ENCODE results near the gene DRAP1.
"Not testable (repeated sequence)": the region's sequence is repeated elsewhere in the genome, so short reads cannot be mapped to it uniquely, and the experiment has no call there.

Gene DRAP1

DNA sequence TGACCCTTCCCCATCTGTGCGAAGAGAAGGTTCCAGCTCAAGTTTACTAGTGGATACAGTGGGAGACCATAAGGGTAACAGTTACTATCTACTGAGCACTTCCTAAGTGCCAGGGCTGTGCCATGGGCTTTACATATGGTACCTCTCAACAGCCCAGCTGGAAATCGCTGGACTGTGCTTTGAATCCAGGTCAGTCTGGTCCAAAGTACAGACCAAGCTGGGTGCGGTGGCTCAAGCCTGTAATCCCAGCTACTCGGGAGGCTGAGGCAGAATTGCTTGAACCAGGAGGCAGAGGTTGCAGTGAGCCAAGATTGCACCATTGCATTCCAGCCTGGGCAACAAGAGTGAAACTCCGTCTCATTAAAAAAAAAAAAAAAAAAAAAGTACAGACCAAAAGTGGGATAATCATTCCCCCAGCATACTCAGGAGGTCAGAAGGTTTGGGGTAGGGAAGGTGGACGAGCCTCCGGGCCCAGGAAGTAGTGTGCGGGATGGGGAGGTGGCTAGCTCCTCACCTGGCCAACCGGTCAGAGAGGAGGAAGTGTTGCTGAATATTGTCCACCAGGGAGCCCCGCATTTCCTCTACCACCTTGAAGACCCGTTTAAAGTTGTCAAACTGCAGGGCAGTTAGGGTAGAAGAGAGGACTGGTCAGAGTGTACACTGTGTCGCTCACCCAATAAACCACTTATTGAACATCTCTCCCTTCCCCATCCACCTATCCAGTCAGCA, 33.3 kb upstream of the DRAP1 start:
- in situ Hi-C loops (cut with MboI; ENCODE audit: low pct_unique_long_range_greater_than_20kb, low sequenced_read_pairs) = no loop called here
- no peak for DNase-seq

- in situ Hi-C loops (cut with MboI; ENCODE audit: low pct_unique_long_range_greater_than_20kb, low sequenced_read_pairs) = no loop called here
- DNase-seq = no peak
Observed at GRCh38 chr11:65886826-65887722, 32.2 kb upstream of the DRAP1 start.

DNA sequence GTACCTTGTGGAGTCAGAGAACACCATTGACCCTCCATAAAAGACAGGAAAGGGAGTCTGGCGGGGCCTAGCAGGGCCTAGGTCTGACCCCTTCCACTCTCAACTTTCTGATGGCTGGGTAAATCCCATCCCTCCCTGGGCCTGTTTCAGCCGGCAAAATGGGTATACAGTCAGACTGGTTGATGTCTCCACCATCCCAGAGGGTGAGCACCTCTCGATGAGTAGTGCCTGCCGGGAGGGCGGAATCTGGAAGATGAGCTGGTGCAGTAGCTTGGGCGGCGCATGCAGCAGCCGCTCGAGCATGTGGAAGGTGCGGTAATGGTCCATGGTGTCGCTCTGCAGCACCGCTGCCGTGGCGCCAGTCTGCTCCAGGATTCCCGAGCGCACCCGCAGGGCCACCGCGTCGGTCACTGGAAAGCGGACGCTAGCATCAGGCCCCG, 31.5 kb upstream of the DRAP1 start:
- in situ Hi-C loops (cut with MboI; ENCODE audit: low pct_unique_long_range_greater_than_20kb, low sequenced_read_pairs) = no loop called here
- no peak for DNase-seq

DNA sequence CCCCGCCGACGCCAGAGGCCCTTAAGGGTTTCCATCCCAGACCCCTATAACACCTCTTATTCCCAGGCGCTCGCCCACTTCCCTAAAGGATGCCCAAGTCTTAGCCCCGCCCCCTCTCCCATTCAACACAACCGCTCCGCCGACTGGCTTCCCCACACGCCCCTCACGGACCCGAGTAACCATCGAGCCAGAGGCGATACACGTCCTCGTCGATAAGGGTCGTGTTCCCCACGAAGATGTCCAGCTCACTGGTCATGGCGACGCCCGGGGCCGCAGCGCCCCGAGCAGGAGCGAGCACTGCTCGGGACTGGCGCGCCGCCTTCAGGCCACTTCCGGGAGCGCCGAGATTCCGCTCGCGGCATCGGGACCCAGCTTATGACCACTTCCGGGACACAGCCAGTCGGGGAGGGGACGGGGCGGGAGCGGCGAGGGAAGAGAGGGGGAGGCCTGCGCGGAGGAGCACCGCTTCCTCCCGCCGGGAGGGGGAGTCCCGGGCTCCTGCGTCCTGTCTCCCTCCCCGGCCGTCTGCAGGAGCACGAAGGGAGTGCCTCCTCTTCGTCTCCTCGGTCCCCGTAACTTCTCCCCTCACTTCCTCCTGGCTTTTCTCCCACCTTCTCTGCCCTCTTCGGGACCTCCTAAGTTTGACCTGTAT, 30.9 kb upstream of the DRAP1 start, which contains the start of gene FIBP:
Gene FIBP (minus strand): TSS at position 309 of the 652 bp plus-strand sequence. CDS start 53 bp downstream, at position 256.
- peak; percentile 95 for DNase-seq
- in situ Hi-C loops (cut with MboI; ENCODE audit: low pct_unique_long_range_greater_than_20kb, low sequenced_read_pairs) = no loop called here

- peak; percentile 97 for DNase-seq
- in situ Hi-C loops (cut with MboI; ENCODE audit: low pct_unique_long_range_greater_than_20kb, low sequenced_read_pairs) = no loop called here
Observed at GRCh38 chr11:65890324-65891218, 28.7 kb upstream of the DRAP1 start, which contains the start of gene CCDC85B. Gene CCDC85B, plus strand, starts transcription at chr11:65890673. Its CDS starts 111 bp downstream, at chr11:65890784.

- peak; percentile 77 for DNase-seq
- in situ Hi-C loops (cut with MboI; ENCODE audit: low pct_unique_long_range_greater_than_20kb, low sequenced_read_pairs) = no loop called here
Observed at GRCh38 chr11:65891219-65892136, 27.7 kb upstream of the DRAP1 start.

- in situ Hi-C loops (cut with MboI; ENCODE audit: low pct_unique_long_range_greater_than_20kb, low sequenced_read_pairs); DNase-seq: not testable (repeated sequence)
Observed at GRCh38 chr11:65892137-65892540, 27.1 kb upstream of the DRAP1 start.

- in situ Hi-C loops (cut with MboI; ENCODE audit: low pct_unique_long_range_greater_than_20kb, low sequenced_read_pairs) = no loop called here
Observed at GRCh38 chr11:65892661-65893317, 26.4 kb upstream of the DRAP1 start.

DNA sequence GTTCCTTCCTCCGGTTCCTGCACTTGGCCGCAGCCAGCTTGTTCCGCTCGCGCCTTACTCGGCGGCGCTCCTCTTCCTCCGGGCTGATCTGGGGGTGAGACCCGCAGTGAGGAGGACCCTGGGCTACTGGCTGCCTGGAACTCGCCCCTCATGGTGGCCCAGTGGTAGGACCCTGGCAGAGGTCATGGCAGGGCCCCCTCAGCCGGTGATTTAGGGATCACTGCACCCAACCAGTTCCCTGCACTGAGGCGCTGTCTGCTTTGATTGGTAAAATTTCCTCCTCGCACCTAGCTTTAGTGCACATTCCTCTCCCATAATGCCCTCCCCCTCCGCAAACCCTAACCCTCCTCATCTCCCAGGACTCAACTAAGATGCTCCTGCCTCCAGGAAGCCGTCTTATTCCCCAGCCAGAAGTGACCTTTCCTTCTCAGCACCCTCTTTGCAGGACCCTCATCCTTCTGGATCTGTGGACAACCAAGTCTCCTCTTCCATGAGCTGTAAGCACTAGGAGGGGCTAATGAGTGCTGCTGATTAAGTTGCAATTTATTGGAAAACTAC, 25.1 kb upstream of the DRAP1 start:
- in situ Hi-C loops (cut with MboI; ENCODE audit: low pct_unique_long_range_greater_than_20kb, low sequenced_read_pairs) = no loop called here
- peak; percentile 56 for DNase-seq

More at GRCh38 chr11:65892661-65893317, 26.4 kb upstream of the DRAP1 start:
- DNase-seq = no peak

- no peak for DNase-seq
- in situ Hi-C loops (cut with MboI; ENCODE audit: low pct_unique_long_range_greater_than_20kb, low sequenced_read_pairs) = no loop called here
Observed at GRCh38 chr11:65895482-65895981, 23.7 kb upstream of the DRAP1 start.

DNA sequence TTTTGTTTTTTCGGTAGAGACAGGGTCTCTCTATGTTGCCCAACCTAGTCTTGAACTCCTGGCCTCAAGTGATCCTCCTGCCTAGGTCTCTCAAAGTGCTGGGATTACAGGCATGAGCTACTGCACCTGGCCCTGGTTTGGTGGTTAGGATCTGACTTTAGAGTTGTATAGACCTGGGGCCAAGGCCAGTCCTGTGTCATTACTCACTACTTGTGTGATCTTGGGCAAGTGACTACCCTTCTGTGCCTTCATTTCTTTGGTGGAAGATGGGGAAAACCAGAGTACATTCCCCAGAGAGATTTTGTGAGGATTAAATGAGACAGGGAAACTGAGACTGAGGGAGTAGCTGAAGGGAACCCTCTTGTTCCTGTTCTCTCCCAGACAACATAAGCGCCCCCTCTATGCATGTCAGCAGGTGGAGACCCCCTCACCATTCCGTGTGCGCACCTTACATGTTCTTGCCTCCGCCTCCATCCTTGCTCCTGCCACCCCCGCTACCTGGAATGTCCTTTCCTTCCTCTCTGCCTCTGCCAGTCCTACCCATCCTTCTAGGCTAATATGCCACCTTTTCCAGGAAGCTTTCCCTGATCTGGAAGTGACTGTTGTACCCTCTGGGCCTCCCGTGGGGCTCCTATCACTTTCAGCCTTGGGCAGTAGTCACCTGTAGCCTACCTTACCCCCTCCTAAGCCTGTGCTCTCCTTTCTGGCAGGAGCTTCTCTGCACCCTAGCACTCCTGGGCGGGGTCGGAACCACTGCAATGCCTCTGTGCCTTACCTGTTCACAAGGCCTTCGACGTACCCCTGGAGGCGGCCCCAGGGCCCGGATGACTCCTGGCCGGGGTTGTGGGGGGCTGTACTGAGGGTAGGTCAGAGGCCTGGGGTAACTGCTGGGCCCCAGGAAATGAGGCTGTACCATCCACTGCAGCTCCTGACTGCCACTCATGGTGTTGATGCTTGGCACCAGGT, 22.9 kb upstream of the DRAP1 start:
- in situ Hi-C loops (cut with MboI; ENCODE audit: low pct_unique_long_range_greater_than_20kb, low sequenced_read_pairs) = no loop called here

DNA sequence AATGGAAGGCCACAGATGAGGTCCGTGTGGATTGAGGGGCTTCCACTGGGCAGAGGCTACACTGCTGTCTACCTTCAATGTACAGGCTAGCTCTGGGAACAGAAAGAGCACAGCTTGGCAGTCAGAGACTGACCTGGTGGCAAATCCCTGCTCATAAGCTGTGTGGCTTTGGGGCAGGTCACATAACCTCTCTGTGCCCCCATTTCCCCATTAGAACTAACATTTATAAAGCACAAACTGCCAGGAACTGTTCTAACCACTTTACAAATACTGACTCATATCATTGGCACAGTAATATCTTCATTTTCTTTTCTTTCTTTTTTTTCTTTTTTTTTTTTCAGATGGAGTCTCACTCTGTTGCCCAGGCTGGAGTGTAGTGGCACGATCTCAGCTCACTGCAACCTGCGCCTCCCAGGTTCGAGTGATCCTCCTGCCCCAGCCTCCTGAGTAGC, 22.2 kb upstream of the DRAP1 start:
- DNase-seq = no peak
- in situ Hi-C loops (cut with MboI; ENCODE audit: low pct_unique_long_range_greater_than_20kb, low sequenced_read_pairs) = no loop called here

More for the DNA sequence above, 22.9 kb upstream of the DRAP1 start:
- no peak for DNase-seq

- in situ Hi-C loops (cut with MboI; ENCODE audit: low pct_unique_long_range_greater_than_20kb, low sequenced_read_pairs) = no loop called here
- DNase-seq = no peak
Observed at GRCh38 chr11:65898656-65899355, 20.4 kb upstream of the DRAP1 start.

- in situ Hi-C loops (cut with MboI; ENCODE audit: low pct_unique_long_range_greater_than_20kb, low sequenced_read_pairs) = no loop called here
- DNase-seq = peak; percentile 74
Observed at GRCh38 chr11:65899356-65900124, 19.7 kb upstream of the DRAP1 start.

All from KBM-7 (cell line).